ENCODE measurements around the gene SLC6A16. TPM values are rescaled to one million over a fixed set of nuclear protein-coding genes. Genes with fewer than 3 reads are reported as not detected.

The SLC6A16 gene
- total RNA-seq, 1 experiment from 2014 or later: 3.2 TPM

GRCh38 chr19:49249933-49250332, 75.1 kb downstream of the SLC6A16 start:
- Histone ChIP-seq H3K27ac (ENCODE audit: insufficient read length, low read depth, low read length) (no peak overlapping the region), H3K27me3 (ENCODE audit: insufficient read depth, low read length) (no peaks in the 10 kb centered on the region), H4K8ac (replicated peaks; ENCODE audit: insufficient read length, low read depth, low read length) (no peak overlapping the region), H3K4ac (ENCODE audit: low read depth, low read length) (no peak overlapping the region), H4K20me1 (ENCODE audit: control insufficient read depth, insufficient read depth, insufficient read length) (no peaks in the 10 kb centered on the region), H3K9ac (ENCODE audit: extremely low read depth, insufficient read length, low read length) (no peak overlapping the region), H2AFZ (ENCODE audit: low read length) (no peak overlapping the region), H4K91ac (ENCODE audit: insufficient read length, low read depth, low read length) (no peak overlapping the region), H3K18ac (ENCODE audit: insufficient read length, low read depth, low read length) (no peak overlapping the region), H2BK20ac (ENCODE audit: low read depth, low read length, poor library complexity, severe bottlenecking) (no peak overlapping the region), H2AK5ac (ENCODE audit: insufficient read length, low read length) (no peak overlapping the region), H3K14ac (ENCODE audit: insufficient read depth, low read length) (no peak overlapping the region), H3K4me2 (ENCODE audit: insufficient read depth, insufficient read length, low read length) (no peak overlapping the region), H3K23me2 (ENCODE audit: insufficient read length, low read depth, low read length, poor library complexity, severe bottlenecking) (no peaks in the 10 kb centered on the region), H3K56ac (ENCODE audit: insufficient read length, low read depth, low read length) (no peak overlapping the region), H3K4me1 (ENCODE audit: insufficient read depth, low read length) (no peaks in the 10 kb centered on the region), H3K9me3 (ENCODE audit: control insufficient read depth, low read depth, low read length) (no peaks in the 10 kb centered on the region), H3T11ph (ENCODE audit: low read length) (no peak overlapping the region), H2BK120ac (ENCODE audit: low read depth, low read length, poor library complexity, severe bottlenecking) (no peak overlapping the region), H3K23ac (ENCODE audit: insufficient read length, low read depth, low read length) (no peak overlapping the region), H2BK15ac (ENCODE audit: low read depth, low read length) (no peak overlapping the region), H4K5ac (ENCODE audit: insufficient read length, low read depth, low read length) (no peak overlapping the region), H2BK5ac (ENCODE audit: insufficient read length, low read length) (no peak overlapping the region), H2BK12ac (ENCODE audit: insufficient read length, low read depth, low read length) (no peak overlapping the region), H3K79me1 (ENCODE audit: insufficient read depth, low read depth, low read length, poor library complexity, severe bottlenecking) (no peaks in the 10 kb centered on the region), H3K79me2 (ENCODE audit: insufficient read depth, low read length) (no peaks in the 10 kb centered on the region)
- Mint-ChIP-seq H3K9me3 (peaks cover 6 to 7% of the 10 kb centered on the region in 2 experiments; a peak in 4 of 5 replicates), H3K36me3 (ENCODE audit: insufficient read depth in 1 of 3, low read depth in 3 of 3) (peaks cover 0 to 5% (median 0%) of the 10 kb centered on the region in 3 experiments; a peak in 1 of 7 replicates), H3K4me3 (no peak overlapping the region), H3K4me1 (no peaks in the 10 kb centered on the region), H3K27me3 (ENCODE audit: low read depth) (peaks cover 27% of the 10 kb centered on the region), H3K27ac (no peak overlapping the region)
- no peak for DNase-seq
- no CpG with 5 or more reads among the region's 2 CpGs for WGBS (ENCODE audit: extremely low coverage, insufficient read length, low lambda C conversion rate)
- no peak for TF ChIP-seq CTCF (conservative IDR thresholded peaks at IDR 0.05)
